ENCODE results near the gene EZR.

GRCh38 chr6:158775832-158776231 lies 43.3 kb downstream of the EZR start:
- TF ChIP-seq CTCF (IDR thresholded peaks at IDR 0.05 in 2 of 3, conservative IDR thresholded peaks at IDR 0.05 in 1 of 3; ENCODE audit: control insufficient read depth in 2 of 3, extremely low read depth in 1 of 3, insufficient read depth in 1 of 3, low read depth in 3 of 3, low read length in 3 of 3) (no peak), NFXL1 (IDR thresholded peaks at IDR 0.05; ENCODE audit: borderline replicate concordance) (no peak), SP1 (IDR thresholded peaks at IDR 0.05; ENCODE audit: low read depth, low read length) (no peak), EP300 (IDR thresholded peaks at IDR 0.05; ENCODE audit: borderline replicate concordance in 1 of 2, control insufficient read depth in 1 of 2, low read depth in 2 of 2, low read length in 2 of 2) (no peak), POLR2A (IDR thresholded peaks at IDR 0.05; ENCODE audit: low read depth, low read length) (peak; percentile 50; the same call in 1 of the 2 replicates), REST (IDR thresholded peaks at IDR 0.05; ENCODE audit: low read depth, low read length) (no peak), HDGF (IDR thresholded peaks at IDR 0.05) (no peak)
